Mesenchymal stem cell (in vitro differentiated cells and primary cell): ENCODE data around the gene RRP8.

Source experiments
- DNase-seq: peaks from one replicate; pipeline ENCODE4 v3.0.0-alpha.2; 2013
- H2AFZ ChIP-seq: one replicate; pipeline ENCODE4 v1.6.1; 2013; ENCODE audit warnings: low read depth, mild to moderate bottlenecking, control low read depth, inconsistent platforms, low read length, moderate library complexity
- H2AK5ac ChIP-seq: 2 replicates; pipeline ENCODE4 v1.6.1; 2013; ENCODE audit warnings: low read length, moderate library complexity, mild to moderate bottlenecking, inconsistent platforms; ENCODE audit not compliant: severe bottlenecking
- H2BK120ac ChIP-seq: one replicate; pipeline ENCODE4 v1.6.1; 2013; ENCODE audit warnings: low read depth, mild to moderate bottlenecking, inconsistent platforms, low read length, moderate library complexity
- H2BK12ac ChIP-seq, 2 experiments: one replicate each; pipeline ENCODE4 v1.6.1; 2013; ENCODE audit warnings: inconsistent platforms in 2 of 2, low read length in 2 of 2, mild to moderate bottlenecking in 2 of 2, moderate library complexity in 2 of 2, control low read depth in 1 of 2
- H2BK15ac ChIP-seq: one replicate; pipeline ENCODE4 v1.6.1; 2013; ENCODE audit warnings: mild to moderate bottlenecking, low read depth, inconsistent platforms; ENCODE audit not compliant: poor library complexity, severe bottlenecking
- H2BK5ac ChIP-seq: 2 replicates; pipeline ENCODE4 v1.6.1; 2013; ENCODE audit warnings: low read depth, mild to moderate bottlenecking, low read length, control low read depth, inconsistent platforms; ENCODE audit not compliant: poor library complexity, severe bottlenecking
- H3K14ac ChIP-seq, 2 experiments: one replicate each; pipeline ENCODE4 v1.6.1; 2013; ENCODE audit warnings: inconsistent platforms in 2 of 2, low read length in 2 of 2, control low read depth in 1 of 2, mild to moderate bottlenecking in 1 of 2, moderate library complexity in 1 of 2
- H3K18ac ChIP-seq, 2 experiments: one replicate each; pipeline ENCODE4 v1.6.1; 2013; ENCODE audit warnings: inconsistent platforms in 2 of 2, low read length in 2 of 2, control low read depth in 1 of 2, low read depth in 1 of 2, mild to moderate bottlenecking in 1 of 2
- H3K23ac ChIP-seq, 2 experiments: one replicate each; pipeline ENCODE4 v1.6.1; 2013; ENCODE audit warnings: inconsistent platforms in 2 of 2, low read length in 2 of 2, mild to moderate bottlenecking in 2 of 2, moderate library complexity in 2 of 2, control low read depth in 1 of 2
- H3K27ac ChIP-seq: 2 replicates; pipeline ENCODE4 v1.5.1; 2013; ENCODE audit warnings: mild to moderate bottlenecking, moderate library complexity, low read length, control low read depth, inconsistent platforms; ENCODE audit not compliant: poor library complexity, severe bottlenecking
- H3K27me3 ChIP-seq, 2 experiments: 2 replicates each; pipeline versions ENCODE4 v1.6.1 to v1.7.0; 2013; ENCODE audit warnings: low read length in 2 of 2, mild to moderate bottlenecking in 2 of 2, moderate library complexity in 2 of 2, control low read depth in 1 of 2, inconsistent platforms in 1 of 2; ENCODE audit not compliant: control insufficient read depth in 1 of 2, insufficient read depth in 1 of 2
- H3K36me3 ChIP-seq, 2 experiments: 2 replicates each; pipeline versions ENCODE4 v1.6.1 to v1.7.0; 2013; ENCODE audit warnings: low read length in 2 of 2, control low read depth in 1 of 2, inconsistent platforms in 1 of 2, low read depth in 1 of 2, mild to moderate bottlenecking in 1 of 2; ENCODE audit not compliant: insufficient read depth in 2 of 2, control insufficient read depth in 1 of 2
- H3K4ac ChIP-seq, 2 experiments: one replicate each; pipeline ENCODE4 v1.6.1; 2013; ENCODE audit warnings: inconsistent platforms in 2 of 2, low read length in 2 of 2, mild to moderate bottlenecking in 2 of 2, moderate library complexity in 2 of 2, control low read depth in 1 of 2, low read depth in 1 of 2
- H3K4me1 ChIP-seq: 2 replicates; pipeline ENCODE4 v1.6.1; 2013; ENCODE audit warnings: low read depth, low read length, control low read depth; ENCODE audit not compliant: control insufficient read depth, insufficient read depth
- H3K4me2 ChIP-seq: 2 replicates; pipeline ENCODE4 v1.6.1; 2013; ENCODE audit warnings: low read length, mild to moderate bottlenecking, inconsistent platforms; ENCODE audit not compliant: poor library complexity, severe bottlenecking
- H3K4me3 ChIP-seq, 2 experiments: 2 replicates each; pipeline versions ENCODE4 v1.5.1 to v1.7.0; 2013; ENCODE audit warnings: low read length in 2 of 2, mild to moderate bottlenecking in 2 of 2, control low read depth in 1 of 2, low read depth in 1 of 2; ENCODE audit not compliant: insufficient read depth in 1 of 2
- H3K79me1 ChIP-seq: replicated peaks from 2 replicates; pipeline ENCODE4 v1.6.1; 2013; ENCODE audit warnings: mild to moderate bottlenecking, control low read depth, low read length, inconsistent platforms; ENCODE audit not compliant: poor library complexity, severe bottlenecking
- H3K9ac ChIP-seq: 2 replicates; pipeline ENCODE4 v1.7.0; 2013; ENCODE audit warnings: mild to moderate bottlenecking, low read length, moderate library complexity
- H3K9me3 ChIP-seq: 2 replicates; pipeline ENCODE4 v1.7.0; 2013; ENCODE audit warnings: mild to moderate bottlenecking, low read length; ENCODE audit not compliant: control insufficient read depth
- H4K8ac ChIP-seq: one replicate; pipeline ENCODE4 v1.6.1; 2013; ENCODE audit warnings: inconsistent platforms, mild to moderate bottlenecking, low read length, moderate library complexity
- H4K91ac ChIP-seq: one replicate; pipeline ENCODE4 v1.6.1; 2013; ENCODE audit warnings: mild to moderate bottlenecking, low read length, inconsistent platforms
- WGBS: methylation state at CpG from one replicate; pipeline ENCODE4 v1.1.7; 2013; ENCODE audit warnings: mixed read lengths; 5-methylcytosine and 5-hydroxymethylcytosine counted together

RRP8 gene

DNA sequence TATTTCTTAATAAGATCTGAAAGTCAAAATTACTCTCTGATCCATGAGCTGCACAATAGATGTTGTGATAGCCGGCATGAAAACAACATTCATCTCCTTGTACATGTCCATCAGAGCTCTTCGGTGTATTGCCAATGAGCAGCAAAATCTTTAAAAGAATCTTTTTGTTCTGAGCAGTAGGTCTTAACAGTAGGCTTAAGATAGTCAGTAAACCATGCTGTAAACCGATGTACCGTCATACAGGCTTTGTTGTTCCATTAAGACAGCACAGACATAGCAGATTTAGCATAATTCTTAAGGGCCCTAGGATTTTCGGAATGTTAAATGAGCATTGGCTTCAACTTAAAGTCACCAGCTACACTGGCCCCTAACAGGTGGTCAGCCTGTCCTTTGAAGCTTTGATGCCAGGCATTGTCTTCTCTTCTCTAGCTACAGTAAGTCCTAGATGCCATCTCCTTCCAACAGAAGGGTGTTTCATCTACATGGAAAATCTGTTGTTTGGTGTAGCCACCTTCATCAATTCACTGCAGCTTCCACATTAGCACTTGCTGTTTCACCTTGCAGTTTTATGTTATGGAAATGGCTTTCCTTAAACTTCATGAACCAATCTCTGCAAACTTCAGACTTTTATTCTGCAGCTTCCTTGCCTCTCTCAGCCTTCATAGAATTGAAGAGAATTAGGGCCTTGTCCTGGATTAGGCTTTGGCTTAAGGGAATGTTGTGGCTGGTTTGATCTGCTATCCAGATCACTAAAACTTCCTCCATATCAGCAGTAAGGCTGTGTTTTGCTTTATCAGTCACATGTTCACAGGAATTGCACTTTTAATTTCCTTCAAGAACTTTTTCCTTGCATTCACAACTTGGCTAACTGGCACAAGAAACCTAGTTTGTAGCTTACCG lies 28.4 kb downstream of the RRP8 start:
- over 99% methylated on average over 6 of the region's 6 CpGs for WGBS
- no peak for DNase-seq
- Histone ChIP-seq H2BK12ac (no peak overlapping the region), H3K14ac (no peak overlapping the region), H2BK120ac (no peak overlapping the region), H3K23ac (no peak overlapping the region), H3K18ac (no peak overlapping the region), H3K79me1 (peaks cover 8% of the 10 kb centered on the region), H3K9me3 (no peaks in the 10 kb centered on the region), H3K27ac (no peak overlapping the region), H4K8ac (no peak overlapping the region), H2AK5ac (no peak overlapping the region), H3K4me2 (no peak overlapping the region), H3K9ac (no peak overlapping the region), H2BK5ac (no peak overlapping the region), H4K91ac (no peak overlapping the region), H3K4me3 (no peak overlapping the region), H3K4me1 (peaks cover 6% of the 10 kb centered on the region), H3K27me3 (no peaks in the 10 kb centered on the region), H2AFZ (no peak overlapping the region), H2BK15ac (no peak overlapping the region), H3K4ac (no peak overlapping the region), H3K36me3 (peaks cover 2 to 23% of the 10 kb centered on the region in 2 experiments)

- Histone ChIP-seq H4K8ac (no peak overlapping the region), H3K4me3 (no peak overlapping the region), H3K4me1 (peaks cover 10% of the 10 kb centered on the region), H3K4me2 (no peak overlapping the region), H3K9me3 (no peaks in the 10 kb centered on the region), H4K91ac (no peak overlapping the region), H3K27me3 (no peaks in the 10 kb centered on the region), H2AK5ac (no peak overlapping the region), H3K9ac (no peak overlapping the region), H3K18ac (no peak overlapping the region), H3K4ac (no peak overlapping the region), H3K79me1 (peaks cover 4% of the 10 kb centered on the region), H3K27ac (no peak overlapping the region), H2BK12ac (no peak overlapping the region), H3K36me3 (peaks cover 4 to 22% of the 10 kb centered on the region in 2 experiments), H2BK120ac (no peak overlapping the region), H2BK5ac (no peak overlapping the region), H2AFZ (no peak overlapping the region), H2BK15ac (no peak overlapping the region), H3K23ac (no peak overlapping the region), H3K14ac (no peak overlapping the region)
- peak; percentile 13 for DNase-seq
- 100% methylated on average over 1 of the region's 2 CpGs for WGBS
These were observed 31.2 kb downstream of the RRP8 start for GRCh38 chr11:6572215-6572614.

DNA sequence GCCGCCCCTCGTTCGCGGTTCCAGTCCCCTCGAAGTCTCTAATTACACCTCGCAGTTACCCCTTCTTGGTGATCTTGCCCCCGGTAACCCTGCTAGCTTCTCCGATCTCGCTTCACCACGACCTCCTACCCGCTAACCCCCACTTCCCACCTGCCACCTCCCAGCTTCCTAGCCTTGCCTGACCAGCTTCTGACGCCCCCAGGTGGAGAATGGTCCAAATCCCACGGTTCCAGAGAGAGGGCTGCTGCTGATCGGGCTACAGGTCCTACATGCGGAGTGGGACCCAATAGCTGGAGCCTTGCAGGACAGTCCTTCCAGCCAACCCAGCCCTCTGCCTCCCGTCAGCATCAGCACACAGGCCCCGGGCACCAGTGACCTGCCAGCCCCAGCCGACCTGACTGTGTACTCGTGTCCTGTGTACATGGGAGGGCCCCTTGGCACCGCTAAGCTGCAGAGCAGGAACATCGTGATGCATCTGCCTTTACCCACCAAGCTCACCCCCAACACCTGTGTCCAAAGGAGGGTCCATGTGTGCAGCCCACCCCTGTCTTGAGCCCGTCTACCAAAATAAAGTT lies 31.9 kb downstream of the RRP8 start:
- H2BK5ac ChIP-seq = no peak overlapping the region
- H3K4me1 ChIP-seq = peaks cover 5% of the 10 kb centered on the region
- DNase-seq = no peak
- peak overlapping the region in 1 of 2 experiments; percentile 5 for H3K14ac ChIP-seq
- H3K4ac ChIP-seq = no peak overlapping the region
- peaks cover 8 to 29% of the 10 kb centered on the region in 2 experiments for H3K36me3 ChIP-seq
- no peak overlapping the region for H2BK120ac ChIP-seq
- no peak overlapping the region for H2AK5ac ChIP-seq
- H3K4me2 ChIP-seq = no peak overlapping the region
- no peak overlapping the region for H2BK15ac ChIP-seq
- no peak overlapping the region for H3K4me3 ChIP-seq
- WGBS = 91% methylated on average over 22 of the region's 22 CpGs
- peaks cover 4% of the 10 kb centered on the region for H3K79me1 ChIP-seq
- H4K91ac ChIP-seq = peak overlapping the region; percentile 62
- no peak overlapping the region for H4K8ac ChIP-seq
- H3K23ac ChIP-seq = no peak overlapping the region
- H2AFZ ChIP-seq = no peak overlapping the region
- no peak overlapping the region for H3K9ac ChIP-seq
- H3K9me3 ChIP-seq = no peaks in the 10 kb centered on the region
- H3K27me3 ChIP-seq = no peaks in the 10 kb centered on the region
- no peak overlapping the region for H2BK12ac ChIP-seq
- H3K18ac ChIP-seq = no peak overlapping the region
- H3K27ac ChIP-seq = no peak overlapping the region

GRCh38 chr11:6570691-6571427 lies 32.6 kb downstream of the RRP8 start:
- H2BK12ac ChIP-seq = peak overlapping the region in 1 of 2 experiments; percentile 6
- no peak overlapping the region for H2BK120ac ChIP-seq
- no peak overlapping the region for H3K14ac ChIP-seq
- H3K27me3 ChIP-seq = no peaks in the 10 kb centered on the region
- H3K9ac ChIP-seq = no peak overlapping the region
- H3K18ac ChIP-seq = no peak overlapping the region
- H3K27ac ChIP-seq = no peak overlapping the region
- H3K4me2 ChIP-seq = no peak overlapping the region
- peak overlapping the region; percentile 71 for H4K91ac ChIP-seq
- 97% methylated on average over 62 of the region's 62 CpGs for WGBS
- no peak overlapping the region for H2AK5ac ChIP-seq
- no peak overlapping the region for H3K4ac ChIP-seq
- H2AFZ ChIP-seq = no peak overlapping the region
- H3K9me3 ChIP-seq = no peaks in the 10 kb centered on the region
- H2BK15ac ChIP-seq = no peak overlapping the region
- H3K4me3 ChIP-seq = no peak overlapping the region
- no peak overlapping the region for H2BK5ac ChIP-seq
- no peak for DNase-seq
- peaks cover 5% of the 10 kb centered on the region for H3K4me1 ChIP-seq
- no peak overlapping the region for H3K23ac ChIP-seq
- H4K8ac ChIP-seq = no peak overlapping the region
- H3K79me1 ChIP-seq = peaks cover 4% of the 10 kb centered on the region
- peaks cover 12 to 30% of the 10 kb centered on the region in 2 experiments for H3K36me3 ChIP-seq
